GM23248 (cell line): ENCODE data around the gene PRSS57. TPM values are rescaled to one million over a fixed set of nuclear protein-coding genes. Genes with fewer than 3 reads are reported as not detected.

Experiments
- DNase-seq: peaks from one replicate; pipeline ENCODE4 v3.0.0-alpha.2; 2015
- H2AFZ ChIP-seq: fragments of 200-600 bp; sonication (generic); 2 replicates; pipeline ENCODE4 v1.6.1; 2016; ENCODE audit warnings: antibody characterized with exemption
- H3F3A ChIP-seq: fragments of 200-600 bp; sonication (generic); 2 replicates; pipeline ENCODE4 v1.6.1; 2016; ENCODE audit warnings: mild to moderate bottlenecking, antibody characterized with exemption, mixed run types; ENCODE audit not compliant: insufficient read depth
- H3K27ac ChIP-seq: fragments of 200-600 bp; sonication (generic); 2 replicates; pipeline ENCODE4 v1.5.1; 2016; ENCODE audit warnings: mild to moderate bottlenecking
- H3K27me3 ChIP-seq: fragments of 200-600 bp; sonication (generic); replicated peaks from 2 replicates; pipeline ENCODE4 v1.6.1; 2016; ENCODE audit warnings: mild to moderate bottlenecking; ENCODE audit not compliant: insufficient read depth
- H3K36me3 ChIP-seq: fragments of 200-600 bp; sonication (generic); 2 replicates; pipeline ENCODE4 v1.6.1; 2016; ENCODE audit warnings: low read depth, mild to moderate bottlenecking
- H3K4me1 ChIP-seq: fragments of 200-600 bp; sonication (generic); 2 replicates; pipeline ENCODE4 v1.6.1; 2016; ENCODE audit warnings: mild to moderate bottlenecking; ENCODE audit not compliant: insufficient read depth
- H3K4me2 ChIP-seq: fragments of 200-600 bp; sonication (generic); one replicate; pipeline ENCODE4 v1.6.1; 2016; ENCODE audit warnings: mild to moderate bottlenecking; ENCODE audit not compliant: unreplicated experiment
- H3K4me3 ChIP-seq: fragments of 200-600 bp; sonication (generic); 2 replicates; pipeline ENCODE4 v1.5.1; 2016; ENCODE audit warnings: mild to moderate bottlenecking
- H3K79me2 ChIP-seq: fragments of 200-600 bp; sonication (generic); 2 replicates; pipeline ENCODE4 v1.6.1; 2016; ENCODE audit warnings: mild to moderate bottlenecking; ENCODE audit not compliant: insufficient read depth
- H3K9ac ChIP-seq: fragments of 200-600 bp; sonication (generic); 2 replicates; pipeline ENCODE4 v1.6.1; 2016; ENCODE audit warnings: mild to moderate bottlenecking
- H3K9me2 ChIP-seq: fragments of 200-600 bp; sonication (generic); 2 replicates; pipeline ENCODE4 v1.6.1; 2016; ENCODE audit warnings: mixed run types, mild to moderate bottlenecking, moderate library complexity; ENCODE audit not compliant: insufficient read depth
- H3K9me3 ChIP-seq: fragments of 200-600 bp; sonication (generic); one replicate; pipeline ENCODE4 v1.6.1; 2017; ENCODE audit warnings: low read depth
- H4K20me1 ChIP-seq: fragments of 200-600 bp; sonication (generic); 2 replicates; pipeline ENCODE4 v1.6.0; 2016; ENCODE audit not compliant: insufficient read depth
- EZH2 ChIP-seq: fragments of 200-600 bp; sonication (generic); IDR thresholded peaks from 2 replicates; pipeline ENCODE4 v1.6.1; 2018; ENCODE audit warnings: antibody characterized with exemption, mild to moderate bottlenecking; ENCODE audit not compliant: insufficient read depth, poor library complexity, severe bottlenecking
- EZH2phosphoT487 ChIP-seq: fragments of 200-600 bp; sonication (generic); IDR thresholded peaks from 2 replicates; pipeline ENCODE4 v1.6.1; 2018; ENCODE audit warnings: antibody characterized with exemption, moderate library complexity, mild to moderate bottlenecking, low read depth; ENCODE audit not compliant: insufficient read depth
- WGBS, 2 experiments: methylation state at CpG; one replicate each; pipeline ENCODE4 v1.1.6; 2015 to 2017; ENCODE audit warnings: low lambda C conversion rate in 2 of 2, low coverage in 1 of 2; ENCODE audit errors: missing lambda C conversion rate in 2 of 2; 5-methylcytosine and 5-hydroxymethylcytosine counted together
- in situ Hi-C: fragments of 300-500 bp; cut with MboI; formaldehyde crosslinking; loops from 2 replicates; pipeline ENCODE4 v1.15.0; 2020
- polyA plus RNA-seq: library from polyadenylated mRNA; unstranded; fragments of >200 nt; fragmentation: Nextera tagmentation; extraction: Ambion mirVana; gene quantifications from 2 replicates; pipeline ENCODE4 v1.2.1, GENCODE V29; 2016
- total RNA-seq: library from RNA; depleted of rRNA; stranded (reverse); fragments of >200 nt; shearing (Covaris generic); gene quantifications from 2 replicates; pipeline ENCODE4 v1.2.3, GENCODE V29; 2014

PRSS57 gene
- total and polyA plus RNA-seq, 2 experiments from 2014 or later = not detected

DNA sequence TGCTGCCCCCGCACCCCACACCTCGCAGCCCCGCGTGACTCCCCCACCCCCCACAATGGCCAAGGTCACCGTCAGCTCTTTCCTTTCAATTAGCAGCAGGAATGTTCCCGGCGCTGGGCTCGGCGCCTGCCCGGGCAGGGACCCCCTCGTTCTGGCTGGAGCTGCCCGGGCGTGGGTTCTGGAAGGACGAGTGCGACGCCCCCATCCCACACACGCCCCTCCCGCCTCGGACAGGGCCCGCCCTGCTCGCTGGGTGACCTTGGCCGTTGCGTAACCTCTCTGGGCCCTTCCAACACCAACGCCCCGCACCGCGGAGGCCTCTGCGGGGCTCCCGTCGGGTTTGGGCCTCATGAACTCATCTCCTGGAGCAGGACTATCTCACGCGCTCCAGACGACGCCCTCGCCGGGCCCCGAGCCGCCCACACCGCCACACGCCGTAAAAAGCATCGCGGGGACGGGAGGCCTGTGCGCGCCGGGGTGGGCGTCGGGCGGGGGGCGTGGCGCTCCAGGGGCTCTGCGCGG is 23.8 kb upstream of the PRSS57 start:
- H3K9me2 ChIP-seq = no peaks in the 10 kb centered on the region
- in situ Hi-C loops = no loop called here
- WGBS, 2 experiments = 3 to 5% methylated on average over 28 to 47 of the region's 54 CpGs
- no peaks in the 10 kb centered on the region for H3K4me1 ChIP-seq
- no peaks in the 10 kb centered on the region for H3K9me3 ChIP-seq
- no peaks in the 10 kb centered on the region for H3K79me2 ChIP-seq
- no peak overlapping the region for H2AFZ ChIP-seq
- no peak overlapping the region for H3K4me2 ChIP-seq
- no peaks in the 10 kb centered on the region for H4K20me1 ChIP-seq
- H3K36me3 ChIP-seq = no peaks in the 10 kb centered on the region
- H3F3A ChIP-seq = no peaks in the 10 kb centered on the region
- no peak overlapping the region for H3K27ac ChIP-seq
- 0 out of 2 replicates have a peak, but pooled peaks cover 5% of the 10 kb centered on the region for H3K27me3 ChIP-seq
- DNase-seq = peak; percentile 70
- no peak overlapping the region for H3K9ac ChIP-seq
- H3K4me3 ChIP-seq = no peak overlapping the region
- TF ChIP-seq EZH2phosphoT487 (no peak), EZH2 (no peak)

DNA sequence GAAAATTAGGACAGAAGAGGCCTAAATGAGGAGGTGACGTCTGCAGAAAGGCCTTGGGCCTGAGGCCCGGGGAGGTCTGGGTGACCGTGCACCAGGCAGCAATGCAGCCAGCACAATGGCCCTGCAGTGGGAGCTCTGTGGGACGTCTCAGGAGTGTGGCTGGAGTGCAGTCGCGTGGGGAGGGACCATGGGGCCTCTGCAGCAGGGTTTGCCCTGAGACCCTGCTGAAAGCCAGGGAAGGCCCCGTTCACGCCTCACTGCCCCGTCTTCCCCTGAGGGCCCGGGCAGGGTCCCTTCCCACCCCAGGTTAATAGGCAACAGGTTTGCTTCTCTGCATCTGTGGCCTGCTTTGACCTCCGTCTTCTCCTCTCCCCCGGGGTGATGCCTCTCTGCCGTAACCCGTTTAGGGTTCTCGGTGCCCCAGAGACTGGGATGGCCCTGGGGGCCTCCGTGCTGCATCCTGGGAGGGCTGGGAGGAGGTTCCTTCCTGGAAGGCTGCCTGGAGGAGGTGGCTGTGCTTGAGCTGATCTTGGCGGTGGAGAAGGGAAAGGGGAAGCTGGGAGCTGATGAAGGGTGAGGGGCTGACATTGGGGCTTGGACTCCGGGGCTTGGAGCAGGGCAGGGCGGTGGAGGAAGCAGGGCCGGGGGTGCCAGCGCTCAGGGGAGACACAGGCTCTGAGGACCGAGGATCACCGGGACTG is 23.1 kb upstream of the PRSS57 start:
- WGBS, 2 experiments = 47 to 52% methylated on average over 16 to 23 of the region's 23 CpGs
- Histone ChIP-seq H3K9me2 (no peaks in the 10 kb centered on the region), H2AFZ (no peak overlapping the region), H3K9ac (no peak overlapping the region), H3K27me3 (0 out of 2 replicates have a peak, but pooled peaks cover 5% of the 10 kb centered on the region), H3K36me3 (no peaks in the 10 kb centered on the region), H3K4me1 (no peaks in the 10 kb centered on the region), H3K79me2 (no peaks in the 10 kb centered on the region), H3K9me3 (no peaks in the 10 kb centered on the region), H3K4me2 (no peak overlapping the region), H3F3A (no peaks in the 10 kb centered on the region), H3K27ac (no peak overlapping the region), H4K20me1 (no peaks in the 10 kb centered on the region), H3K4me3 (no peak overlapping the region)
- DNase-seq = no peak
- TF ChIP-seq EZH2 (no peak), EZH2phosphoT487 (no peak)
- in situ Hi-C loops = no loop called here

DNA sequence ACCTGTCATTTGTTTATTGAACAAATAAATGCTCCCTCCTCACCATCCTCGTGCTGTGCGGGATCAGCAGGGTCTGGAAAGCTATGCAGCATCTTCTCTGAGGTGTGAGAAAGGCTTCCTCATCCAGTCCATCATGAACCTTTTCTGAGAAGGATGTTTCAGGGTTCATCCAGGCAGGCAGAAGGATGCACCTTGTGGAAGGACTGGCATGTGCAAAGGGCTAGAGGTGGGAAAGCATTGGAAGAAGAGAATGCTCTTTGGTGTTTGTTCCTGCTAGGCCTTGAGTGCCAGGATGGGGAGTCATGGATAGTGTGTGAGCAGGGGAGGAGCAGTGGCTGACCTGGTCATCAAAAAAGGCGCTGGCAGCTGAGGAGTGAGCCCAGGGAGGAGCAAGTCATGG is 20.1 kb upstream of the PRSS57 start:
- Histone ChIP-seq H3K27me3 (peaks cover 5% of the 10 kb centered on the region; the same call in 1 of the 2 replicates), H3K9ac (no peak overlapping the region), H3K27ac (no peak overlapping the region), H3K9me2 (no peaks in the 10 kb centered on the region), H2AFZ (no peak overlapping the region), H3K9me3 (no peaks in the 10 kb centered on the region), H3K36me3 (no peaks in the 10 kb centered on the region), H4K20me1 (no peaks in the 10 kb centered on the region), H3K79me2 (no peaks in the 10 kb centered on the region), H3F3A (no peaks in the 10 kb centered on the region), H3K4me1 (no peaks in the 10 kb centered on the region), H3K4me2 (no peak overlapping the region), H3K4me3 (no peak overlapping the region)
- WGBS, 2 experiments = 71 to 75% methylated on average over 3 of the region's 3 CpGs
- no peak for DNase-seq
- TF ChIP-seq EZH2phosphoT487 (no peak), EZH2 (no peak)
- in situ Hi-C loops = no loop called here

DNA sequence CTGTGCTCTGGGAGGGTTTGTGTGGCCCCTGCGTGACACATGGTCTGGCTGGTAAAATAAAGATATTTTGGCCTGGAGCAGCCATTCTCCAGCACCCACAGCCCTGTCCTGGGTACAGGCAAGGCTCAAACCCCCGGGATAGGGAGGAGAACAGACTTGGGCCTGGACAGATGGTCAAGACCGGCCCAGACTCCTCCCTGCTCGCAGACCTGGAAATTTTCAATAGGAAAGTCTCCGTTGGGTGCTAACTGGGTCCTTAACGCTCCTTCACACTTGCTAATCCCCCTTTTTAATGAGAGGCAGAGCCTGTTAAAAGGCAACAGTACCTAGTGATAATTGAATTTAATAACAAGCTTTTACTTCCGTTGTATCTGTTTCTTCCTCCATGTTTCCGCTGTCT is 16.0 kb upstream of the PRSS57 start:
- H3K27ac ChIP-seq = no peak overlapping the region
- peaks cover 15% of the 10 kb centered on the region; the same call in 1 of the 2 replicates for H3K27me3 ChIP-seq
- H3K4me2 ChIP-seq = no peak overlapping the region
- no peak overlapping the region for H3K9ac ChIP-seq
- TF ChIP-seq EZH2 = peak; percentile 9
- no peak for TF ChIP-seq EZH2phosphoT487
- H2AFZ ChIP-seq = no peak overlapping the region
- in situ Hi-C loops = no loop called here
- WGBS, 2 experiments = 76 to 93% methylated on average over 7 to 8 of the region's 8 CpGs
- H3K9me3 ChIP-seq = no peaks in the 10 kb centered on the region
- no peak overlapping the region for H3K4me3 ChIP-seq
- H3K79me2 ChIP-seq = no peaks in the 10 kb centered on the region
- H3K9me2 ChIP-seq = no peaks in the 10 kb centered on the region
- DNase-seq = no peak
- H3K36me3 ChIP-seq = no peaks in the 10 kb centered on the region
- peaks cover 7% of the 10 kb centered on the region; the same call in 1 of the 2 replicates for H3F3A ChIP-seq
- no peaks in the 10 kb centered on the region for H3K4me1 ChIP-seq
- no peaks in the 10 kb centered on the region for H4K20me1 ChIP-seq
